H1 (cell line): ENCODE measurements around the gene COX6A1. TPM values are rescaled to one million over a fixed set of nuclear protein-coding genes. Genes with fewer than 3 reads are reported as not detected.
A peak's percentile ranks its signal among the peaks of the same experiment; 100 is the strongest.

ENCODE experiments used
- CTCF ChIA-PET: fragments of 300-600 bp; sonication (Branson Sonifier 250); formaldehyde crosslinking; loops from one replicate; lab custom pipeline; 2021; ENCODE audit not compliant: partially characterized antibody; lab: Charles Lee
- POLR2A ChIA-PET: fragments of 300-600 bp; sonication (Branson Sonifier 250); formaldehyde crosslinking; loops from one replicate; lab custom pipeline; 2021; ENCODE audit warnings: inconsistent platforms; ENCODE audit not compliant: partially characterized antibody; lab: Charles Lee
- DNase-seq, 2 experiments: peaks; one replicate each; pipeline versions ENCODE4 v3.0.0 to v3.0.0-alpha.2; 2010 to 2022; ENCODE audit warnings: low spot score in 2 of 2, low read depth in 1 of 2, mixed read lengths in 1 of 2
- FAIRE-seq: peaks from 2 replicates; lab custom pipeline; 2011; peaks lifted over from hg19 to GRCh38; lab: Jason Lieb, UNC
- H2AFZ ChIP-seq: 2 replicates; pipeline ENCODE4 v1.8.1; 2012; ENCODE audit warnings: low read length, inconsistent platforms
- H2AK5ac ChIP-seq: 2 replicates; pipeline ENCODE4 v1.6.1; 2013; ENCODE audit warnings: low read depth, low read length
- H2BK120ac ChIP-seq: replicated peaks from 2 replicates; pipeline ENCODE3; 2013; ENCODE audit warnings: low read depth, low read length, inconsistent platforms
- H2BK12ac ChIP-seq: 2 replicates; pipeline ENCODE4 v1.6.1; 2013; ENCODE audit warnings: low read depth, low read length
- H2BK15ac ChIP-seq: 2 replicates; pipeline ENCODE4 v1.6.1; 2013; ENCODE audit warnings: low read length
- H2BK20ac ChIP-seq: 2 replicates; pipeline ENCODE4 v1.6.1; 2013; ENCODE audit warnings: low read length
- H2BK5ac ChIP-seq: 2 replicates; pipeline ENCODE4 v1.6.1; 2013; ENCODE audit warnings: low read depth, low read length
- H3K14ac ChIP-seq: 2 replicates; pipeline ENCODE4 v1.6.1; 2013; ENCODE audit warnings: inconsistent platforms; ENCODE audit not compliant: insufficient read length
- H3K18ac ChIP-seq: 2 replicates; pipeline ENCODE4 v1.6.1; 2013; ENCODE audit warnings: low read length; ENCODE audit errors: extremely low read depth
- H3K23ac ChIP-seq: 2 replicates; pipeline ENCODE4 v1.6.1; 2013; ENCODE audit warnings: inconsistent platforms; ENCODE audit not compliant: insufficient read length
- H3K23me2 ChIP-seq: 2 replicates; pipeline ENCODE4 v1.6.1; 2013; ENCODE audit warnings: low read depth, low read length
- H3K27ac ChIP-seq: 2 replicates; pipeline ENCODE4 v1.6.1; 2011; ENCODE audit warnings: low read depth, low read length, inconsistent platforms
- H3K27me3 ChIP-seq, 4 experiments: replicated peaks in 1 of 4; 1 replicate in 1 of 4; 2 replicates in 3 of 4; pipeline versions ENCODE4 v1.6.1 to v1.8.1; 2011 to 2013; ENCODE audit warnings: low read length in 3 of 4, mild to moderate bottlenecking in 3 of 4, inconsistent platforms in 2 of 4, mixed read lengths in 2 of 4, moderate library complexity in 1 of 4; ENCODE audit not compliant: control insufficient read depth in 3 of 4, insufficient read depth in 3 of 4; ENCODE audit errors: extremely low read depth in 1 of 4
- H3K36me3 ChIP-seq, 4 experiments: 2 replicates each; pipeline versions ENCODE4 v1.6.1 to v1.8.1; 2011 to 2013; ENCODE audit warnings: mild to moderate bottlenecking in 4 of 4, low read length in 3 of 4, moderate library complexity in 2 of 4, control low read depth in 1 of 4, inconsistent platforms in 1 of 4; ENCODE audit not compliant: insufficient read depth in 4 of 4, control insufficient read depth in 2 of 4
- H3K4ac ChIP-seq: replicated peaks from 2 replicates; pipeline ENCODE3; 2013; ENCODE audit warnings: low read length, low read depth, mixed read lengths, inconsistent platforms; ENCODE audit not compliant: insufficient read length
- H3K4me1 ChIP-seq, 4 experiments: replicated peaks in 1 of 4; 1 replicate in 1 of 4; 2 replicates in 3 of 4; pipeline versions ENCODE4 v1.6.1 to v1.8.1; 2011 to 2013; ENCODE audit warnings: low read length in 3 of 4, inconsistent platforms in 2 of 4, mixed read lengths in 1 of 4; ENCODE audit not compliant: insufficient read depth in 4 of 4, control insufficient read depth in 3 of 4
- H3K4me2 ChIP-seq, 2 experiments: 2 replicates each; pipeline versions ENCODE4 v1.6.1 to v1.8.1; 2011 to 2013; ENCODE audit warnings: low read depth in 2 of 2, low read length in 2 of 2, control low read depth in 1 of 2, inconsistent platforms in 1 of 2, mild to moderate bottlenecking in 1 of 2; ENCODE audit not compliant: insufficient read depth in 1 of 2
- H3K4me3 ChIP-seq, 4 experiments: fragments of 200-600, 300-600 bp in 1 of 4; sonication (generic), shearing (Covaris generic), sonication (Bioruptor Twin) in 1 of 4; 2 replicates each; pipeline versions ENCODE4 v1.5.1 to v1.8.1; 2011 to 2016; ENCODE audit warnings: low read length in 4 of 4, low read depth in 3 of 4, control low read depth in 2 of 4, inconsistent platforms in 2 of 4, mild to moderate bottlenecking in 2 of 4, mixed read lengths in 1 of 4, moderate library complexity in 1 of 4; ENCODE audit not compliant: insufficient read depth in 2 of 4; ENCODE audit errors: extremely low read depth in 1 of 4
- H3K56ac ChIP-seq: replicated peaks from 2 replicates; pipeline ENCODE3; 2013; ENCODE audit warnings: low read depth, mild to moderate bottlenecking, mixed read lengths, low read length, inconsistent platforms; ENCODE audit not compliant: insufficient read length
- H3K79me1 ChIP-seq: 2 replicates; pipeline ENCODE4 v1.6.1; 2013; ENCODE audit warnings: low read depth, low read length, control low read depth
- H3K79me2 ChIP-seq, 2 experiments: 2 replicates each; pipeline versions ENCODE4 v1.6.1 to v1.8.1; 2012 to 2013; ENCODE audit warnings: low read length in 2 of 2, mild to moderate bottlenecking in 2 of 2, inconsistent platforms in 1 of 2; ENCODE audit not compliant: insufficient read depth in 2 of 2, control insufficient read depth in 1 of 2
- H3K9ac ChIP-seq, 4 experiments: replicated peaks in 1 of 4; 1 replicate in 1 of 4; 2 replicates in 3 of 4; pipeline versions ENCODE4 v1.6.1 to v1.8.1; 2011 to 2013; ENCODE audit warnings: low read depth in 3 of 4, low read length in 3 of 4, control low read depth in 2 of 4, mild to moderate bottlenecking in 2 of 4, moderate library complexity in 2 of 4, inconsistent platforms in 1 of 4; ENCODE audit errors: extremely low read depth in 1 of 4
- H3K9me3 ChIP-seq, 2 experiments: 2 replicates each; pipeline versions ENCODE4 v1.6.1 to v1.8.1; 2012 to 2013; ENCODE audit warnings: mild to moderate bottlenecking in 2 of 2, moderate library complexity in 2 of 2, control low read depth in 1 of 2, inconsistent platforms in 1 of 2, low read depth in 1 of 2, low read length in 1 of 2, mixed read lengths in 1 of 2; ENCODE audit not compliant: insufficient read depth in 2 of 2
- H4K20me1 ChIP-seq, 2 experiments: replicated peaks in 1 of 2; 2 replicates each; pipeline versions ENCODE3 to v1.8.1; 2011 to 2013; ENCODE audit warnings: inconsistent platforms in 2 of 2, low read length in 2 of 2, mild to moderate bottlenecking in 1 of 2; ENCODE audit not compliant: insufficient read depth in 2 of 2, control insufficient read depth in 1 of 2
- H4K5ac ChIP-seq: 2 replicates; pipeline ENCODE4 v1.6.1; 2013; ENCODE audit warnings: low read length, low read depth, mixed read lengths, inconsistent platforms; ENCODE audit not compliant: insufficient read length
- H4K8ac ChIP-seq: 2 replicates; pipeline ENCODE4 v1.8.0; 2013; ENCODE audit warnings: mild to moderate bottlenecking, moderate library complexity, low read length, inconsistent platforms; ENCODE audit not compliant: insufficient read depth; ENCODE audit errors: extremely low read depth
- H4K91ac ChIP-seq: replicated peaks from 2 replicates; pipeline ENCODE3; 2013; ENCODE audit warnings: low read length, mixed read lengths, inconsistent platforms; ENCODE audit not compliant: insufficient read length
- BACH1 ChIP-seq: IDR thresholded peaks from 2 replicates; pipeline ENCODE4 v1.6.1; 2012; ENCODE audit warnings: low read length, improper control_type of control experiment
- CHD1 ChIP-seq: IDR thresholded peaks from 2 replicates; pipeline ENCODE4 v1.6.1; 2012; ENCODE audit warnings: low read depth, low read length, improper control_type of control experiment
- NRF1 ChIP-seq: IDR thresholded peaks from 2 replicates; pipeline ENCODE4 v1.6.1; 2011; ENCODE audit warnings: mild to moderate bottlenecking, low read depth, low read length, improper control_type of control experiment
- POU5F1 ChIP-seq: IDR thresholded peaks from 2 replicates; pipeline ENCODE4 v1.6.1; 2011; ENCODE audit warnings: low read depth, mild to moderate bottlenecking, low read length, moderate library complexity
- RBBP5 ChIP-seq: IDR thresholded peaks from 2 replicates; pipeline ENCODE4 v1.7.1; 2012; ENCODE audit warnings: low read depth, mild to moderate bottlenecking, inconsistent platforms, low read length, moderate library complexity, borderline replicate concordance
- SUZ12 ChIP-seq: fragments of 200-600 bp; sonication (generic); IDR thresholded peaks from 2 replicates; pipeline ENCODE4 v1.6.1; 2012; ENCODE audit warnings: mild to moderate bottlenecking, inconsistent platforms, low read length, moderate library complexity, mixed read lengths
- WGBS, 2 experiments: shearing (Covaris generic) in 1 of 2; methylation state at CpG; one replicate each; pipeline versions ENCODE4 v1.1.6 to v1.1.7; 2013 to 2015; ENCODE audit warnings: low lambda C conversion rate in 2 of 2, mixed read lengths in 2 of 2, inconsistent platforms in 1 of 2, low coverage in 1 of 2, missing lambda C conversion rate in 1 of 2; ENCODE audit not compliant: insufficient replicate concordance in 2 of 2, insufficient coverage in 1 of 2, insufficient read length in 1 of 2; ENCODE audit errors: extremely low coverage in 1 of 2, missing lambda C conversion rate in 1 of 2; 5-methylcytosine and 5-hydroxymethylcytosine counted together
- polyA plus RNA-seq, 7 experiments: library from polyadenylated mRNA; depleted of rRNA in 3 of 7; stranded (reverse) in 5 of 7; unstranded in 2 of 7; fragments of >200 nt in 5 of 7; fragments of 200-250 nt in 2 of 7; gene quantifications; 1 replicate in 5 of 7; 2 replicates in 1 of 7; 4 replicates in 1 of 7; pipeline versions ENCODE4 v1.2.1 to v1.2.3, GENCODE V29; 2011 to 2013; ENCODE audit warnings: missing spikeins in 2 of 7, mixed read lengths in 2 of 7
- total RNA-seq: library from RNA; stranded (reverse); fragmentation: NEBNext Ultra II Directional; extraction: Animal tissue kit (Norgen Biotek cat#: 25700); gene quantifications from 2 replicates; pipeline ENCODE4 v1.2.1, GENCODE V29; 2021
- TF ChIP-seq, protein P1 (sequence below): IDR thresholded peaks from 2 replicates; pipeline ENCODE4 v1.6.1; 2012; ENCODE audit warnings: inconsistent platforms

COX6A1 gene
- total and polyA plus RNA-seq, 2 of the 8 experiments (the other 6 are each of a cell fraction or from before 2014, with no cell fraction given) = 437 to 2,792 TPM

DNA sequence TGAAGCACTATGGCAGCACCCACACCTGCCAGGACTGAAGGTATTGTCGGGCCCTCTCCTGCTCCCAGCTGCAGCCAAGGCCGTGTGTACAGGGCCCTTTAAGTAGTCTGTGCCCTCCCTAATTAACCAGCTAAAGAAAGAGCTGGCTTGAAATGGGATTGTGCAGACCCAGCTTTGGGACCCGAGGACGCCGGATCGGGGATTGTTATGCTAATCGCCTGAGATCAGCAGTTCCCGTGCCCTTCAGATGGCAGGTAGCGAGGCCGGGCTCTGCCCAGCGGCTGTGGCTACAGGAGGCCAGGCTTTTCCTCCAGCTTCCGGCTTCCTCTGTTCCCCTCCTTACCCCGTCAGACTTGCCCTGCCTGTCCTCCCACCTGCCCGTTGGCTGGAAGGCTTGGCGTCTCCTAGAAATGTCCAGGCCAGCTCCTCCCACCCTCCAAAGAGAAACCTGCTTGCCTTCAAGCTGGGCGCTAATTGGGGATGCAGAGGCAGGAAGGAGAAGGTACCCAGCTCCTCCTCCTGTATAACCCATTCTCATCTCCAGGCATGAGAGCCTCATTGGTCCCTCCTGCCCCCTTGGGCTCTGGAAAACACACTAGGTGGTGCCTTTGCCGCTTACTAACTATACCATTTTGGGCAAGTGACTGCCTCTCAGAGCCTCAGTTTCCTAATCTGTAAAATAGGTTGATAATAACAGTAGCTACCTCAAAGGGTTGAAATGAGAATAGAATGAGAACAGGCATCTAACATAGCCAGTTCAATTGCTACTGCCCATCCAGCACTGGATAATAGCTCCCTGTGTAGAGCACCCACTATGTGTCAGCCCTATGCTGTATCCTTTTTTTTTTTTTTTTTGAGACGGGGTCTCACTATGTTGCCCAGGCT is 43.2 kb upstream of the COX6A1 start:
- H3K79me2 ChIP-seq = no peaks in the 10 kb centered on the region
- H2BK20ac ChIP-seq = peak overlapping the region; percentile 40; the same call in 1 of the 2 replicates
- FAIRE-seq (peak; percentile 96), DNase-seq (peak; percentile 69 to 80)
- H3K9ac ChIP-seq = no peak overlapping the region; a peak in 3 of 7 replicates
- CTCF ChIA-PET = interaction anchor here (0.6 to 4.0 kb wide), 22 partner anchors 8 to 81 kb away, joined by 3 to 31 read pairs (median 4); partner anchors contain the start of gene COX6A1
- H3K18ac ChIP-seq = peak overlapping the region; percentile 65
- peak overlapping the region in 2 of 4 experiments; percentile 1 to 36; a peak in 2 of 8 replicates for H3K4me3 ChIP-seq
- H3K56ac ChIP-seq = peak overlapping the region; percentile 43
- peak overlapping the region; percentile 13 for H4K91ac ChIP-seq
- peak overlapping the region; percentile 97 for H2BK120ac ChIP-seq
- peak overlapping the region; percentile 35 for H4K5ac ChIP-seq
- no peaks in the 10 kb centered on the region for H3K36me3 ChIP-seq
- H3K27ac ChIP-seq = peak overlapping the region; percentile 5; the same call in 1 of the 2 replicates
- no peaks in the 10 kb centered on the region for H3K79me1 ChIP-seq
- H3K4me2 ChIP-seq = peak overlapping the region; percentile 56
- WGBS, 2 experiments = 8% methylated on average over 17 of the region's 18 CpGs; no CpG with 5 or more reads in 1 of the 2 experiments
- peak overlapping the region; percentile 92 for H2BK5ac ChIP-seq
- no peak overlapping the region for H3K23ac ChIP-seq
- no peak overlapping the region for H2AK5ac ChIP-seq
- peak overlapping the region; percentile 90 for H2BK12ac ChIP-seq
- H4K20me1 ChIP-seq = no peaks in the 10 kb centered on the region
- H3K9me3 ChIP-seq = no peaks in the 10 kb centered on the region
- no peak overlapping the region for H2BK15ac ChIP-seq
- no peak overlapping the region for H4K8ac ChIP-seq
- H2AFZ ChIP-seq = no peak overlapping the region
- H3K14ac ChIP-seq = no peak overlapping the region
- peaks cover under 1% of the 10 kb centered on the region; the same call in 1 of the 2 replicates for H3K23me2 ChIP-seq
- H3K4me1 ChIP-seq = peaks cover 4 to 22% (median 10%) of the 10 kb centered on the region in 4 experiments
- POLR2A ChIA-PET = interaction anchor here (0.7 to 2.7 kb wide), 18 partner anchors 8 to 186 kb away, joined by 3 to 16 read pairs (median 5); partner anchors contain the start of genes COX6A1, MSI1, POP5 and RNU4-2
- no peaks in the 10 kb centered on the region for H3K27me3 ChIP-seq
- peak overlapping the region; percentile 44 for H3K4ac ChIP-seq
- TF ChIP-seq RBBP5 (no peak), CHD1 (no peak), SUZ12 (no peak), POU5F1 (0 out of 2 replicates have a peak, but pooled peaks have one; percentile 49), NRF1 (no peak), BACH1 (no peak)
- TF ChIP-seq, protein P1, sequence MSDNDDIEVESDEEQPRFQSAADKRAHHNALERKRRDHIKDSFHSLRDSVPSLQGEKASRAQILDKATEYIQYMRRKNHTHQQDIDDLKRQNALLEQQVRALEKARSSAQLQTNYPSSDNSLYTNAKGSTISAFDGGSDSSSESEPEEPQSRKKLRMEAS = peak; percentile 31; the same call in 1 of the 2 replicates
